Adrenal gland (tissue), 12 donors: Measurements from ENCODE around the gene PRPF40A. TPM values are rescaled to one million over a fixed set of nuclear protein-coding genes. Genes with fewer than 3 reads are reported as not detected.

Source experiments
- DNase-seq, 7 donors: peaks; one replicate each; pipeline ENCODE4 v3.0.0-alpha.2; 2019 to 2020
- H3K27ac ChIP-seq, 5 donors: fragments of 200-600 bp; sonication (generic) in 4 of 5; 1 replicate in 3 of 5; 2 replicates in 2 of 5; pipeline versions ENCODE4 v1.5.1 to v1.8.0; 2016 to 2020; ENCODE audit warnings: mild to moderate bottlenecking in 1 of 5
- H3K27me3 ChIP-seq: fragments of 200-600 bp; 2 replicates; pipeline ENCODE4 v1.8.0; 2021
- H3K36me3 ChIP-seq, 2 donors: fragments of 200-600 bp; replicated peaks in 1 of 2; 1 replicate in 1 of 2; 2 replicates in 1 of 2; pipeline versions ENCODE4 v1.5.1 to v1.8.0; 2018 to 2022
- H3K4me1 ChIP-seq, 2 donors: fragments of 200-600 bp; replicated peaks in 1 of 2; 1 replicate in 1 of 2; 2 replicates in 1 of 2; pipeline versions ENCODE4 v1.5.1 to v1.8.0; 2018 to 2021
- H3K4me3 ChIP-seq, 4 donors: fragments of 200-600 bp; sonication (generic) in 3 of 4; one replicate each; pipeline ENCODE4 v1.5.1; 2016 to 2018
- H3K9me3 ChIP-seq, 3 donors: fragments of 200-600 bp; sonication (generic) in 1 of 3; replicated peaks in 1 of 3; 1 replicate in 2 of 3; 2 replicates in 1 of 3; pipeline versions ENCODE4 v1.5.1 to v1.8.0; 2016 to 2021
- POLR2A ChIP-seq, 2 donors: fragments of 450-650 bp; IDR thresholded peaks; one replicate each; pipeline ENCODE4 v1.6.1; 2017; ENCODE audit warnings: antibody characterized with exemption in 2 of 2, mild to moderate bottlenecking in 2 of 2, moderate library complexity in 1 of 2
- WGBS, 4 donors: extraction: QIAGEN DNeasy Blood & Tissue Kit in 2 of 4; methylation state at CpG; one replicate each; pipeline versions ENCODE4 v1.1.5 to v1.1.7; 2013 to 2017; 5-methylcytosine and 5-hydroxymethylcytosine counted together
- intact Hi-C, 2 donors: fragments of 100-400 bp; cut with DNase I; formaldehyde crosslinking; loops; one replicate each; pipeline versions ENCODE4 v1.14.1 to v1.15.0; 2022 to 2023
- polyA plus RNA-seq, 3 donors: library from polyadenylated mRNA; stranded (reverse); fragments of 200-250 nt in 2 of 3; fragments of 350-450 nt in 1 of 3; fragmentation: Illumina TruSeq in 1 of 3; extraction: RNeasy Lipid Tissue Mini Kit (QIAGEN cat#74804) in 1 of 3; gene quantifications; one replicate each; pipeline ENCODE4 v1.2.3, GENCODE V29; 2013 to 2014
- total RNA-seq, 9 donors: library from RNA; depleted of rRNA in 4 of 9; stranded (reverse); fragments of >200 nt in 4 of 9; fragments of 120-200 nt in 1 of 9; fragmentation: NEBNext Ultra II Directional in 1 of 9; extraction: Animal tissue kit (Norgen Biotek cat#: 25700) in 1 of 9; gene quantifications; one replicate each; pipeline versions ENCODE4 v1.1.0 to v1.2.4, GENCODE V29; 2013 to 2023
- TF ChIP-seq, protein P1 (sequence below), 6 experiments: fragments of 450-650 bp in 4 of 6; fragments of 200-600 bp in 2 of 6; sonication (generic) in 1 of 6; IDR thresholded peaks; 1 replicate in 5 of 6; 2 replicates in 1 of 6; pipeline versions ENCODE4 v1.5.1 to v1.8.0; 2016 to 2021; ENCODE audit warnings: antibody characterized with exemption in 6 of 6, mild to moderate bottlenecking in 2 of 6, moderate library complexity in 1 of 6
- donor health status: healthy with polysubstance abuse.
- donor health status: Bipolar disorder and iron deficiency.
- donor health status: DM: yes; HTN: yes; CAD: no.
- donor health status: DM: no; HTN: no; CAD: no.
- donor health status: DM: no; HTN: no; CAD: no.
- donor health status: DM: yes; HTN: yes; CAD: no.

The PRPF40A gene
- total and polyA plus RNA-seq, 12 donors, result 15.6 to 133 (median 68.9) TPM

DNA sequence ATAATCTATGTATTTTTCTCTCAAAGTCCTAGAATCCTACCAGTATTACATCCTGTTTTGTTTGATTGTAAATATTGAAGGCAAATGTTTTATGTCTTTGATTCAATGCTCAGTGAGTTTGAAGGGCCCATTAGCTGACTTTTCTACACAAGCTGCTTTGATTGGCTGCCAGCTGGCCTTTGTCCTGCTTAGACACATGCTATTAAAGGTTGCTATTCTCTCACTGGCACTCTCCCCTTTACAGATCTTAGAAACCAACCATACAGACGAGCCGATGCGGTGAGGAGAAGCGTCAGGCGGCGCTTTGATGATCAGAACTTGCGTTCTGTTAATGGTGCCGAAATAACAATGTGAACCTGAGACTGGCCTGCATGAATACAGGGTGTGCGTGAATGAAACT, 69.7 kb downstream of the PRPF40A start:
- peaks cover 0 to 10% of the 10 kb centered on the region in 2 donors for H3K36me3 ChIP-seq
- H3K27me3 ChIP-seq, result no peaks in the 10 kb centered on the region
- no peaks in the 10 kb centered on the region for H3K9me3 ChIP-seq
- intact Hi-C loops, result no loop called here
- peak; percentile 65 to 92 (median 84) for DNase-seq
- no peak overlapping the region for H3K4me3 ChIP-seq
- 27 to 37% (median 33%) methylated on average over 9 of the region's 9 CpGs for WGBS, 4 donors
- peak overlapping the region in 3 of 5 donors; percentile 40 to 49 (median 44) for H3K27ac ChIP-seq
- peak in 1 of 2 donors; percentile 38 for TF ChIP-seq POLR2A (IDR thresholded peaks at IDR 0.05)
- TF ChIP-seq, protein P1, sequence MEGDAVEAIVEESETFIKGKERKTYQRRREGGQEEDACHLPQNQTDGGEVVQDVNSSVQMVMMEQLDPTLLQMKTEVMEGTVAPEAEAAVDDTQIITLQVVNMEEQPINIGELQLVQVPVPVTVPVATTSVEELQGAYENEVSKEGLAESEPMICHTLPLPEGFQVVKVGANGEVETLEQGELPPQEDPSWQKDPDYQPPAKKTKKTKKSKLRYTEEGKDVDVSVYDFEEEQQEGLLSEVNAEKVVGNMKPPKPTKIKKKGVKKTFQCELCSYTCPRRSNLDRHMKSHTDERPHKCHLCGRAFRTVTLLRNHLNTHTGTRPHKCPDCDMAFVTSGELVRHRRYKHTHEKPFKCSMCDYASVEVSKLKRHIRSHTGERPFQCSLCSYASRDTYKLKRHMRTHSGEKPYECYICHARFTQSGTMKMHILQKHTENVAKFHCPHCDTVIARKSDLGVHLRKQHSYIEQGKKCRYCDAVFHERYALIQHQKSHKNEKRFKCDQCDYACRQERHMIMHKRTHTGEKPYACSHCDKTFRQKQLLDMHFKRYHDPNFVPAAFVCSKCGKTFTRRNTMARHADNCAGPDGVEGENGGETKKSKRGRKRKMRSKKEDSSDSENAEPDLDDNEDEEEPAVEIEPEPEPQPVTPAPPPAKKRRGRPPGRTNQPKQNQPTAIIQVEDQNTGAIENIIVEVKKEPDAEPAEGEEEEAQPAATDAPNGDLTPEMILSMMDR (IDR thresholded peaks at IDR 0.05), result no peak
- H3K4me1 ChIP-seq, result peaks cover 5 to 23% of the 10 kb centered on the region in 2 donors

DNA sequence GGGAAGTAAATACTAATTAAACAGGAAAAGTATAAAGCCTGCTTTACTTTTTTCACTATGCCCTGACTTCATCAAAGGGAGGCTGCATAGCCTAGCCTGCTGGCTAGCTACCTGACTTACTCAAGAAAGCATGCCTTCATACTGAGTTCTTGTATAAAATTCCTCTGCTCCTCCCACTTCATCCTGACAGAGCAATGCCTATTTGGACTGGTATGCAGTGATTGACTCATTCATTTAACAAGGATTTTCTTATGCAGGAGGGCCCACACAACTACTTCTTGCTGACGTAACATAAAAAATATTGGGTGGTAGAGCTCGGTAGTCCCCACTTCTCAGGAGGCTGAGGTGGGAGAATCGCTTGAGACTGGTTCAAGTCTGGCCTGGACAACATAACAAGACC, 70.5 kb downstream of the PRPF40A start:
- peaks cover 5 to 23% of the 10 kb centered on the region in 2 donors for H3K4me1 ChIP-seq
- H3K27me3 ChIP-seq, result no peaks in the 10 kb centered on the region
- intact Hi-C loops, result no loop called here
- TF ChIP-seq, protein P1 (IDR thresholded peaks at IDR 0.05), result no peak
- peaks cover 0 to 16% of the 10 kb centered on the region in 2 donors for H3K36me3 ChIP-seq
- no peak for DNase-seq
- H3K4me3 ChIP-seq, result no peak overlapping the region
- WGBS, 4 donors, result 72 to 84% (median 78%) methylated on average over 3 of the region's 3 CpGs
- H3K9me3 ChIP-seq, result no peaks in the 10 kb centered on the region
- H3K27ac ChIP-seq, result peak overlapping the region in 3 of 5 donors; percentile 27 to 49 (median 44)

DNA sequence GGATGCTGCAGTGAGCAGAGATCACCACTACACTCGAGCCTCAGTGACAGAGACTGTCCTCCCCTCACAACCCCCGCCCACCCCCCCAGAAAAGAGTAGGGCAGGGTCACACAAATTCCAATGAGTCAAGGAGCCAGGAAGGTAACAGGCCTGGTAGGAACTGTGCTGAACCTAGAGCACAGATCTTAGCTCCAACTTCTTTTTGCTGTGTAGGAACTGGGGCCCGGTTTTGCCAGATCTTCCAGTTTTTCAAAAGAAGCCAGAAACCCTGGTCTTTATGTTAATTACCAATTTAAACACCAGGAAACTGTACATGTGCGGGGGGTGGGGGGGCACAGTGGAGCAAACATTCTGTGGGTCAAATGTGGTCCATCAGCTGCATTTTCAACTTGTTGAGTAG, 71.0 kb downstream of the PRPF40A start:
- Histone ChIP-seq H3K36me3 (peaks cover 0 to 21% of the 10 kb centered on the region in 2 donors), H3K9me3 (no peaks in the 10 kb centered on the region), H3K4me3 (no peak overlapping the region), H3K27me3 (no peaks in the 10 kb centered on the region), H3K27ac (peak overlapping the region in 1 of 5 donors; percentile 27), H3K4me1 (peaks cover 5 to 23% of the 10 kb centered on the region in 2 donors)
- intact Hi-C loops, result no loop called here
- 69 to 95% (median 78%) methylated on average over 2 to 4 of the region's 4 CpGs for WGBS, 4 donors
- no peak for DNase-seq
- TF ChIP-seq POLR2A (IDR thresholded peaks at IDR 0.05), result no peak
- TF ChIP-seq, protein P1 (IDR thresholded peaks at IDR 0.05), result no peak

DNA sequence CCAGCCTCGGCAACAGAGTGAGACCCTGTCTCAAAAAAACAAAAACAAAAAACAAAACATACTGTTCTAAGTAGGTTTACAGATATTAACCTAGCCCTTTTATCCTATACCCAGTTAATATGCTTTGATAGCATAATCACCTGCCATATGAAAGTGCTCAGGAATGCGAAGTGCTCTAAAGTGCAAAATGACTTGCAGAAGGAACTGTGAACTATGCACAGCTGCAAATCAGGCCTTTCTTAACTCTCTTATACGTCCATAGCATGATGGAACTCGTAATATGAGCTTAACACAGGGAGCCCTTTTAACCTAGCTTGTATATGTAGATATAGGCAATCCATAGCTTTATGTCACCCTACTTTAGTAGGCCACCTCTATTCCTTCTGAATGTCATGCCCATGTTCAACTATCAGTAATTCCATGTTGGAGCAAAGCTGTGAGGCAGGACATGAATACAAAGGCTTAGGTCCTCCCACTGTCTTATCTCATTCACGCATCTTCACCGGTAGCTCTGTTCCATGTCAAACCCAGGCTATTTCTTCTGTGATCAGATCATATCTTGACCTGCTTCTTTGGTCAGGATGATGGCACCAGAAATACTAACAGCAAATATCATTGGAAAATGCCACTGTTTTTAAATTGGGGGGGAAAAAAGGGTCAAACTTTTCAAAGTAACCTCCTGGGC, 72.9 kb downstream of the PRPF40A start:
- intact Hi-C loops, result no loop called here
- Histone ChIP-seq H3K27ac (no peak overlapping the region), H3K4me3 (no peak overlapping the region), H3K27me3 (no peaks in the 10 kb centered on the region), H3K36me3 (peaks cover 0 to 40% of the 10 kb centered on the region in 2 donors), H3K9me3 (no peaks in the 10 kb centered on the region), H3K4me1 (peaks cover 5 to 23% of the 10 kb centered on the region in 2 donors)
- no peak for TF ChIP-seq POLR2A (IDR thresholded peaks at IDR 0.05)
- TF ChIP-seq, protein P1 (IDR thresholded peaks at IDR 0.05), result no peak
- 93 to 99% (median 94%) methylated on average over 6 of the region's 6 CpGs for WGBS, 4 donors
- no peak for DNase-seq
